C1 segment of cervical spinal cord (tissue), 14 donors: Measurements from ENCODE around the gene SLC38A5.
"Not testable (repeated sequence)": the region's sequence is repeated elsewhere in the genome, so short reads cannot be mapped to it uniquely, and the experiment has no call there.

Source experiments
- DNase-seq, 14 donors: peaks; one replicate each; lab custom pipeline; 2025; lab: John Stamatoyannopoulos, UW

The SLC38A5 gene

DNA sequence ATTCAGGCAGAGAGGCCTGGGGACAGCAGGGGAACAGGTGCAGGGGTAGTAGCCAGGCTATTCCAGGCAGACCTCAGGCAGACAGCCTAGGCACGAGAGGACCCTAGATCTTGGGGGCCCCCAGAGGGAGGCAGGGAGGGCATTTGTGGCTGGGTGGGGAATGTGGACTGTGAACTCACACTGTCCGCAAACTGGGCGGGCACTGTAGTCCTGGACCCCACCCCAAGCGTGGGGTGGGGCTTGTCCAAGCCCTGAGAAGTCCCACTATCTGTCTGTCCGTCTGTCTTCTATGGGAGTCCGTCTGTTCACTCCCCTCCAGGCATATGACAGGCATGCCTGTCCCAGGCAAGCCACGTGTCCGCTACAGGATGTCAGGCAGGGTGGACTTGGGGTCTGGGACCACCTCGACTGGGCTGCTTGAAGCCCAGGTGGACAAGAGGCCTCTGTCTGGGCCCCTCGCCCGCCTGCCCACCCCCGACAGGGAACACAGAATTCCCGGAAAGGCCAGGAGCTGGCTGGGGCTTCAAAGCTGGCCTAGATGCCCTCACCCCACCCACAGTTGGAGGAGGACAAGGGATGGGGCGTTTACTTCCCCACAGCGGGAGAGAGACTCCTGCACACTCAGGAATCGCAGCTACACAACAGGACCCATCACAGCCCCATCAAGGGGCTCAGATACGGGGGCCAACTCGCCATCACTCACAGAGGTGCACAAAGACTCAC lies at the start of gene SLC38A5:
Gene SLC38A5 (minus strand): TSS at position 151 of the 723 bp plus-strand sequence. CDS start 2,336 bp downstream, outside the sequence.
- DNase-seq, result no peak

DNA sequence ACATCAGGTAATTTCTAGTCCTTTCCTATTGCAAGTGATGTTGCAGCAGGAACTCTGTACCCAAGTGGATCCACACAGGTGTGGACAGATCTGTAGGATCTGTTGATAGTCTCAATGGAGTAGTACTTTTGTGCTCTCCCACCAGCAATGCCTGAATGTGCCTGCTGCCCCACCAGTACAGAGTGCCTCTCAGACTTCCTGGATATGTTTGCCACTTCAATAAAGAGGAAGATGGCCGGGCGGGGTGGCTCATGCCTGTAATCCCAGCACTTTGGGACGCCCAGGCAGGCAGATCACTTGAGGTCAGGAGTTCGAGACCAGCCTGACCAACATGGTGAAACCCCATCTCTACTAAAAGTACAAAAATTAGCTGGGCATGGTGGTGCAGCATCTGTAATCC lies 49.4 kb upstream of the SLC38A5 start:
- DNase-seq, result not testable (repeated sequence)

DNA sequence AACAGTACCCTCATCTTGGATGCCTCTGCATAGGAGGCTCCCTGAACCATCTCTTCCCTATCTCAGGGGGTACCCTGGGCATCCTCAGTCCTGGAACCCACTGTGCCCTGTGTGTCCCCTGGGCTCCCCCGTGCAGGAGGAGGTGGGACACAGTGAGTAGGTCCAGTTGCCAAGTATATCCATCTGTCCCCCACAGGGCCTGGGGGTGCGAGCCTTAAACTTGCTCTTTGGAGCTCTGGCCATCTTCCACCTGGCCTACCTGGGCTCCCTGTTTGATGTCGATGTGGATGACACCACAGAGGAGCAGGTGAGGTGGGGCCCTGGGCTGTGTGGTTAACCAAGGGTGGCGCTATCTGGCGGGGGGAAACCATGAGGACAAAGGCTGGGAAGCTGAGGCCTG lies 46.9 kb upstream of the SLC38A5 start:
- DNase-seq, result no peak

DNA sequence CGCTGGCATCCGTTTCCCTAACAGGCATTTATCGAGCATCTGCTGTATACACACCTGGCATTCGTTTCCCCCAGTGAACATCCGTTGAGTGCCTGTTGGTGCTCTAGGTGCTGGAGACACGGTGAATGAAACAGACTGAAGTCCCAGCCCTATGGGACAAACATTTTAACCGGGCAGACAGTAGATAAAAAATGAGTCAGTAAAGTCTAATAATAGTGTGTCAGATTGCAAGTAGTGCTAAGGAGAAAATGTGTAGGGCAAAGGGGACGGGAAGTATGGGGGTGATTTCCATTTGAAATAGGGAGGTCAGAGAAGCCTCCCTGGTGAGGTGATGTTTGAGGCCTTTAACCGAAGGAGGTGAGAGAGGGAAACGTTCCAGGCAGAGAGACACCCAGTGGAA lies 46.2 kb upstream of the SLC38A5 start:
- no peak for DNase-seq

DNA sequence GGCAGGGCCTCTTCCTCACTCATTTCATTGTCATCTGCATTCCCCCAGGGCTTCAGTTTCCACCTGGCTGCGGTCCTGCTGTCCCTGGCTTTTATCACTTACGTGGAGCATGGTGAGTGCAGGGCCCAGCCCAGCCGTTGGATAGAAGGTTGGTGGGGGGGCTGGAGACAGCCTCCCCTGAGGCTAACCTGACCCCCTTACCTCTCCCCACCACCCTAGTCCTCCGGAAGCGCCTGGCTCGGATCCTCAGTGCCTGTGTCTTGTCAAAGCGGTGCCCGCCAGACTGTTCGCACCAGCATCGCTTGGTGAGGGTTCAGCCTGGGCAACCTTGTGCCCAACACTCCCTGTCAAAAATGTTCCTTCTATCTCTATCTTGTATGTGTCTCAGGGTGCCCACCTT lies 45.8 kb upstream of the SLC38A5 start:
- no peak for DNase-seq

DNA sequence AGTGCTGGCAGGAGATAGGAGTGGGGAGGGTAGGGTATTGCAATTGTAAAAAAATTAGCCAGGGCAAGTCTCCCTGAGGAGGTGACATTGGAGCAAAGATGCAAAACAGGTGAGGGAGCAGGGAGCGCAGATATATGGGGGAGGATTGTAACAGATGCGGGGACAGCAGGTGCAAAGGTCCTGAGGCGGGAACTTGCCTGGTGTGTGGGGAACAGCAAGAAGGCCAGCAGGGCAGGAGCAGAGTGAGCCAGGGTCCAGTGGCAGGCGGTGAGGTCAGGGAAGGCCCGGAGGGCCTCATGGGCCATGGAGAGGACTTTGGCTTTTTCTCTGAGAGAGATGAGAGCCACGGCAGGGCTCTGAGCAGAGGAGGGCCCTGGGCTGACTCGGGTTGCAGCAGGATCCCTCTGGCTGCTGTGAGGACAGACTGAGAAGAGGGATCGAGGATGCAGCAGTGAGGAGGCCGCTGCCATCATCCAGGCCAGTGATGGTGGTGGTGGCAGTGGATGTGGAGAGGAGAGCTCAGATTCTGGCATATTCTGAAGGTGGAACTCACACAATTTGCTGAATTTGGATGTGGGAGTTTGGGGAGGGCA lies 44.9 kb upstream of the SLC38A5 start:
- DNase-seq, result no peak

DNA sequence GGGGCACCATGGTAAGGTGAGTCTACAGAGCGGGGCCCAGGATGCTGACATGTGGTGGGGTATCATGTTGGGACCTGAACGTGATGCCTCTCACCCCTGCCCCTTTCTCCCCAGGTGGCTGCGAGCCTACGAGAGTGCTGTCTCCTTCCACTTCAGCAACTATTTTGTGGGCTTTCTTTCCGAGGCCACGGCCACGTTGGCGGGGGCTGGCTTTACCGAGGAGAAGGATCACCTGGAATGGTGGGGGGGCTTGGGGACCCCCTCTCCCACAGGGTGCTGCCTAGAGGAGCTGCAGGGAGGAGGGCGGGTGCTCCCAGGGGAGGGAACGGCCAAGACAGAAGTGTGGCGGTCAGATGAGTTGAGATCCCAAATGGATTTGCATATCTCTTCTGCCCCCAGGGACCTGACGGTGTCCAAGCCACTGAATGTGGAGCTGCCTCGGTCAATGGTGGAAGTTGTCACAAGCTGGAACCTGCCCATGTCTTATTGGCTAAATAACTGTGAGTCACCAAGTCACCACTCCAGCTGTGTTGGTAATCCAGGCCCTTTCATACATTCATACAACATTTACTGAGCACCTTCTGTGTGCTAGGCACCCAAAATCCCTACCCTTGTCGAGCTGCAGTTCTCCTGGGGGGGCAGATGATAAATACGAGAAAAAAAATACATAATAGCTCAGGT lies 44.2 kb upstream of the SLC38A5 start:
- no peak for DNase-seq

DNA sequence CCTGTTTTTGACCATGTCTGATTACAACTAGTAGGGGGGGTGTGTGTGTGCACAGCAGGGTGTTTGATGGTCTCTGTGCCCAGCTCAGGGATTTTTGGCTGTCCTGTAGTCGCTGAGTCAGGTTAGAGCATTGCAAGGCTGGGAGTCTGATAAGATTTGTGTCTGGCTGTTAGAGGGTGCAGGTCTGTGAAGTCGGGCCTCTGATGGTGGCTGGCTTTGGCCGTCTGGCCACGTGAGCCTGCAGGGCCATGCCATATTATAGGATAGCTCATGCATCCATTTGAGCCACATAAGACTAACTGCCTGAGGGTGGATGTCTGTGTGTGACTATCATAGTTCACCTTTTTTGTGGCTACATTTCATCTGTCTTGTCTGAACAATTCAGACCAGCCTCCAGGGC lies 43.6 kb upstream of the SLC38A5 start:
- DNase-seq, result no peak

DNA sequence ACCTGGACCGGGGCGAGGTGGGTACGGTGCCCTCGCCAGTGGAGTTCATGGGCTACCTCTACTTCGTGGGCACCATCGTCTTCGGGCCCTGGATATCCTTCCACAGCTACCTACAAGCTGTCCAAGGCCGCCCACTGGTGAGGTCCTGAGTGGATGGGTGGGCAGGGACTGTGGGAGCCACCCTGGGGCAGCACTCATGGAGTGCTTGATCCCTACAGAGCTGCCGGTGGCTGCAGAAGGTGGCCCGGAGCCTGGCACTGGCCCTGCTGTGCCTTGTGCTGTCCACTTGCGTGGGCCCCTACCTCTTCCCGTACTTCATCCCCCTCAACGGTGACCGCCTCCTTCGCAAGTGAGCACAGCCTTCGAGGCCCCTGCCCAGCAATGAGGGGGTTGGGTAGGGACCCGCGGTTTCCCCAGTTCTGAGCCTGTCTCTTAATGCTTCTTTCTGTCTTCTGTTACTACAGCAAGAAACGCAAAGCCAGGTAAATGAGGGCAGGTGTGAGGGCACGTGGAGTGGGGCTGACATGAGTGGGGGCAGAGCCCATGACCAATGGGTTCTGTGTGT lies 42.4 kb upstream of the SLC38A5 start:
- no peak for DNase-seq

DNA sequence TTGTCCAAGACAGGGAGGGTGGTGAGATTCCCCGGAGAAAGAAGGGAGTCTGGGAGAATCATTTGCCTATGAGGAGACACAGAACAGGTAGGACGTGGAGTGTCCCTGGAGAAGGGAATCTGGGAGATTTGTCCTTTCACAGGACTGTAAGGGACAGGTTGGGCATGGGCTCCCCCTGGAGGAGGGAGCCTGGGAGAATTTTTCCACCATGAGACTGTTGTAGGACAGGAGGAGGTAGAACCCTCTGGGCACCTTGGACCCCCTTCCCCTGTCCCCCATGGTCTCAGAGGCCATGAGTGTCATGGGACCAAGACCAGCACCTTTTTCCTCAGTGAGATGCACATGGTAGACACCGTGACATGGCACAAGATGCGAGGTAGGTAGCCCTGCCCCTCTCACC lies 41.5 kb upstream of the SLC38A5 start:
- DNase-seq, result no peak

DNA sequence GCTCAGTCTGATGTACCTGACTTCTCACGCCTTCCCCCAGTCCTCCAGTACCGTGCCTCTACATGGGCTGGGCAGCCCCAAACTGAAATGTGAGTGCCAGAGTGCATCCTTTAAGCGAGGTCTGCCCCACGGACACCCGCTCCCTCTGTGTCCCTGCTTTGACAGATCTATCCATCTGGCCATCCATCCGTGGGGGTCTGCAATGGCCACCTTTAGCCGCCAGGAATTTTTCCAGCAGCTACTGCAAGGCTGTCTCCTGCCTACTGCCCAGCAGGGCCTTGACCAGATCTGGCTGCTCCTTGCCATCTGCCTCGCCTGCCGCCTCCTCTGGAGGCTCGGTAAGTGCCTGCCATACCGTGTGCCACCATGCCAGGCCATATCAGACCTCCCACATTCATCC lies 39.6 kb upstream of the SLC38A5 start:
- DNase-seq, result peak in 1 of 14 donors; percentile 15

DNA sequence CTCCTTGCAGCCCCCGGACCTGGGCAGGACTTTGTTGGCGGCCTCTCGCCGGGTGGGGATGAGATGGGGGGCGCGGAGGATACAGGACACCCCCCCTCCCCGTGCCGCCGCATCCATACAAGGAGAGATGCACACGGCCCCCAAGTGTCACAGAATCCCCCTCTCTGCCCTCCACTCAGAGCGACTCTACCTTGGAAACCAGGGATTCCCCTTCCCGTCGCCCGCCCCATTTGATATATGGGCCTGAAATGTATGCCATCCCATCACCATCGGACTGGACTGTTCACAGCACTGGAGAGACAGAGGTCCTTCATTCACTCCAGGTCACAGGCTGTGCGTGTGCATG lies 39.2 kb upstream of the SLC38A5 start:
- no peak for DNase-seq

DNA sequence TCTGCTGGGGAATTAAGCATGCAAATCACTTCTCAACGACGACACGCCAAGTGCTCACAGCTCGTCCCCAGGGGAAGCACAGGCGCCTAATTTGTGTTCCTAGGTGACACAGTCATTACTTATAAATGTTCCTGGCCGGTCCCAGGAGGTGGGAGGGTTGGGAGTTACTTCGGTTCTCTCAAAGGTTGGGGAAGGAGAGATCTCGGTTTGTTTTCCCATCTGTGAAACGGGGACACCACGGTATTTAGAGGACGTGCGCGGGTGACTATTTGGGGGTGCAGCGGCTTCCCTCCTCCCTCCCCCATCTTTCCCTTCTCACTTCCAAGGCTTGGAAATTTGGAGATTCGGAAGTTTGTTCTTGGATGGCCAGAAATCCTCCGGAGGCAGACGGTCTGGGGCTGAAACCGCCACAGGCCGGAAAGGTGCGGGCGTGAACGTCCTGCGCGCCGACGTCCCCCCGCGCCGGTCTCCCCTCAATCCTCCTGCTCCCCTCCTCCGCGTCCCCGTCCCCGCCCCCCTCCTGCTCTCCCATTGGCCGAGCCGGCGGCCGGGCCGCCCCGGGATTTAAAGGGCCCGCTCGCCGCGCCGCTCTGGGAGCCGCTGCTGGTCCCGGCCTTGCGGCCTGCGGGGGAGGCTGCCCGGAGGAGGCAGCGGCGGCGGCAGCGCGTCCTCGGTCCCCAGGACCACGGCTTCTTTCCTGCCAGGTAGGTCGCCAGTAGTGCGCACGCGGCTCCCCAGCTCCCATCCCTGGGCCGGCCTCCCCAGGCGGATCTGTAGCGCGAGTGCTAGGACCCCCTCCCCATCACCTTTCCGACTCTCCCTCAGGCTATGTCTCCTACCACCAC lies 38.6 kb upstream of the SLC38A5 start, which contains the start of gene PORCN:
Gene PORCN (plus strand): TSS at position 593 of the 845 bp plus-strand sequence. CDS start 829 bp downstream, outside the sequence.
- peak in 13 of 14 donors; percentile 16 to 82 (median 51) for DNase-seq

DNA sequence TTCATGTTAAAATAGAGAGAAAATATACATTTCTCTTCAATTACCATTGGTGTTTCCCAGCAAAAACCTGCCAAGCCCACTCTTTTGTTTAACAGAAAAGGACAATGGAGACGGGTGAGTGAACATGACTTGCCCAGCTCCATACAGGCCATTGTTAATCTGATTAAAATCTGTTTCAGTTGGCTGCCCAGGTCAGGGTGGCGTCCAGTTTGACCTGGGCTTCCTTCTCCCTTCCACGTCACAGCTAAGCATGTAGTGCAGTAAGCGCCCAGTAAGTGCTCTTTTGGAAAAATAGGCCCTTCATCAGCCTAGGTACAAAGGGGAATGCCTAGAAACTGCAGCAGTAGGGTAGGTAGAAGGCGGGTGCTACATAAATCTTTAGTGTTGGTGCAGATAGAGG lies 37.2 kb upstream of the SLC38A5 start:
- no peak for DNase-seq

DNA sequence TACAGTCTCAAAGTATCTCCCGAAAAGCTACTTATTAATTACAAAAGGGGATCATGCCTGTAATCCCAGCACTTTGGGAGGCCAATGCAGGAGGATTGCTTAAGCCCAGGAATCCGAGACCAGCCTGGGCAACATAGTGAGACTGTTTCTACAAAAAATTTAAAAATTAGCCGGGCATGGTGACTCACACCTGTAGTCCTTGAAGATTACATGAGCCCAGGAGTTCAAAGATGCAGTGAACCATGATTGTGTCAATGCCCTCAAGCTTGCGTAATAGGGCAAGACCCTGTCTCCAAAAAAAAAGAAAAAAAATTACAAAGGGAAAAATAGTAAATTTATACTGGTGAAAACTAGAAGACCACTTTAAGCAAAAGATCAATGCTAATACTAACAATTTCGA lies 35.4 kb upstream of the SLC38A5 start:
- DNase-seq, result no peak

DNA sequence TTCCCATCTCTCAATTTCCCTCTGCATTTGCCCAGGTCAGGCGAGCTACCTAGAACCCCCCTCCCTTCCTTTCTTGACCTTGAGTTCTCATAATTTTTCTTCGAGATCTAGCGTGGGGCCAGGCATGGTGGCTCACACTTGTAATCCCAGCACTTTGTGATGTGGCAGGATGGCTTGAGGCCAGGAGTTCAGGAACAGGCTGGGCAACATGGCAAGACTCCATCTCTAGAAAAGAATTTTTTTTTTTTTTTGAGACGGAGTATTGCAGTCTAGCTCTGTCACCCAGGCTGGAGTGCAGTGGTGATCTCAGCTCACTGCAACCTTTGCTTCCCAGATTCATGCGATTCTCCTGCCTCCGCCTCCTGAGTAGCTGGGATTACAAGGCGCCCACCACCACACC lies 34.2 kb upstream of the SLC38A5 start:
- no peak for DNase-seq

DNA sequence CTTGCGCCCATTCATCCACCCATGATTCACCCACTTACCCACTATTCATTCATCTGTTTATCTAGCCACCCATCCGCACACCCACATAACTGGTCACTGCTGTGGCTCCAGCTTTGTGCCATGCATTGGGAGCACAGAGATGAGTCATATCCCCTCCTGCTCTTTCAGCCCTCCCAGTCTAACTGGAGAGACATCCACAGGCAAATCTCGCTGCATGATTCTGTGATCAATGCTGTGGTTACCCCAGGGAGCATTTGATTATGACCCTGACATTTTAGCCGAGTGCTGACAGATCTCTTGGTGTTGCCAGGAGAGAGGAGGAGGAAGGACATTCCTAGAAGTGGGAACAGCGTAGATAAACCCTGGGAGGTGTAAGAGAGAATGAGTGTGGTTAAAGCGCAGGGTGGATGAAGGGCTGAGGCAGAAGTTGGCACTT lies 28.3 kb upstream of the SLC38A5 start:
- no peak for DNase-seq

DNA sequence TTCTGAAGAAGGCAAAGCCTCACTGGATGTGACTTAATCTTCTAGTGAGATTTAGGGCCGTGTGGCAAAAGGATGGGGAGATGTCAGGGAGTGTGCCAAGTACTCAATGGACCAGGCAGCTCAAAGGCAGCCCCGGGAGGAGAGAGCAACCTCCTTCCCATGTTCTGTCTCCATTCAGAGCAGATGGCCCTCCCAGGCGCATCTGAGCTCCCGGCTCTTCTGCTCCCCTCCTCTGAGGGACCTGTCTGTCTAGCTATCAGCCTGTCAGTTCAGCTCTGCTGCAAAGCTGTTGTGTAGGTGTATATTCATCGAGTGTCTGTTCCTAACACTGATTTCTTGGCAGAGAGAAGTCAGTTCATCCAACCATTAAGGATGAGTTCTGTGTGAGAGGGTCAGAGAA lies 27.8 kb upstream of the SLC38A5 start:
- DNase-seq, result peak in 1 of 14 donors; percentile 10

DNA sequence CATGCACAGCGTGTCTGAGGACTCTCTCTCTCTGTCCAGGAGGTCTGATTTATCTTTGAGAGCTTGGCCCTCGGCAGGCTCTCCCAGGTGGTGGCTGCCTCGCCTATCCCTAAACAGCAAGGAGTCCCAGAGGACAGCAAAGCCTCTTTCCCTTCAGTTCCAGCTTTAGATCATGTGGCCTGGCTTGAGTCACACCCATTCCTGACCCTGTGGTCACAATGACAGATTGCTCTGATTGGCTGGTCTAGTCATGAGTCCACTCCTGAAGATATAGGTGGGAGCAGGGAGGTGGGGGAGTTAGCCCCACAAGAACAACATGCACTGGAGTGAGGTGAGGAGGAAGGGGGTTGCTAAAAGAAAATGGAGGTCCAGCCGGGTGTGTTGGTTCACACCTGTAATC lies 26.6 kb upstream of the SLC38A5 start:
- DNase-seq, result no peak

DNA sequence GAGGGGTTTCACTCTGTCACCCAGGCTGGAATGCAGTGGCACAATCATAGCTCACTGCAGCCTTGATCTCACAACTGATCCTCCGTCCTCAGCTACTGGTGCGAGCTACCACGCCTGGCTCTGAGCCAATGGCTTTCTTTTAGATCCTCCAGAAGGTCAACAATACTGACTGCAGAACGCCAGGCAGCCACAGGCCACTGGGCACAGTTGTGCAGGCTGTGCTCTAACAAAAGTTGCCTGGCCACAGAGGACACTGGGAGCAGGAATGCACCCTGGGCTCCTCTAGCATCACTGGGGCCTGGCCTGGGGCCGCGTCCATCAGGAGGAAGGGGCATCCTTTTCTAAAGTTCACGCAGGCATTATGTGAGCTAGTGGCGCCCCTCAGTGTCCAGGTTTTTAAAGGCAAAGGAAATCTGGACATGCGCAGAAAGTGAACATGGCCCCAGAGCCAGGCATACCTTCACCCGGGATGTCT lies 23.9 kb upstream of the SLC38A5 start:
- peak in 9 of 14 donors; percentile 1 to 61 (median 16) for DNase-seq

DNA sequence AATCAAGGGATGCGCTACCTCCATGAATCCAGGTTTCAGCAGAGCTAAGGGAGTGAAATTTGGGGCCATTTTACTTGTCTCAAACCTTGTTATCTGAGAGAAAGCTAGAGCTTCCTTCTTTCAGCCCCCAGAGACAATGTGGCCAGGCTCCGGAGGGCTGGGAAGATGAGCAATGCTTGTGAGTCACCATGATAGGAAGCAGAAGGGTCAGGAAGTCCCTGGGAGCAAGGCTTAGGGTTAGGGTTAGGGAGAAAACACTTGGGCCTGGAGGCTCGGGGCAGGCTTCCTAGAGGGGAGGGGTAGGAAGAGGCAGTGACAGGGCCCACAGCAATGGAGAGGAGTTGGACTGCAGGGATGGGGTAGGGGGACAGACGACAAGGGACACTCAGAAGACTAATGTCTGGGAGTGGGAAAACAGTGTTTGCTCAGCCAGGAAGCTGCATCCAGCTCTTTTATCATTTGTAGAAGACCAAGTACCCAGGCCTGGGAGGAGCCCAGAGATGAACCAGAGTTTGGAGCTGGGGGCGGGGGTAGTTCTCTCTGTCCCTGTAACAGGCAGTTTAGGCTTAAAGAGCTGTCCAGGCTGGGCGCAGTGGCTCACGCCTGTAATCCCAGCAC lies 22.3 kb upstream of the SLC38A5 start:
- no peak for DNase-seq
